LNCAP (cell line): Measurements from ENCODE around the gene RBM4.

Source experiments
- CTCF ChIP-seq: fragments of 450-650 bp; IDR thresholded peaks from 2 replicates; pipeline ENCODE4 v1.5.1; 2017; ENCODE audit warnings: mild to moderate bottlenecking

The RBM4 gene

GRCh38 chr11:66612458-66612857, 26.0 kb upstream of the RBM4 start:
- no peak for TF ChIP-seq CTCF

DNA sequence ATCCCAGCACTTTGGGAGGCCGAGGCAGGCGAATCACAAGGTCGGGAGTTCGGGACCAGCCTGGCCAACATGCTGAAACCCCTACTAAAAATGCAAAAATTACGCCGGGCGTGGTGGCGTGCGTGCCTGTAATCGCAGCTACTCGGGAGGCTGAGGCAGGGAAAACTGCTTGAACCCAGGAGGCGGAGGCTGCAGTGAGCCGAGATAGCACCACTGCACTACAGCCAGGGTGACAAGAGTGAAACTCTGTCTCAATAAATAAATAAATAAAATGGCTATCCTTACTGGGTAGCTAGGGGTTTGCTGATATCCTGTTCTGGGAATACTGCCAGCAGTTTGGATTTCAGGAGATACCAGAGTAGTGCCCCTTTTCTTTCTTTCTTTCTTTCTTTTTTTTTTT, 24.4 kb upstream of the RBM4 start:
- TF ChIP-seq CTCF: no peak

DNA sequence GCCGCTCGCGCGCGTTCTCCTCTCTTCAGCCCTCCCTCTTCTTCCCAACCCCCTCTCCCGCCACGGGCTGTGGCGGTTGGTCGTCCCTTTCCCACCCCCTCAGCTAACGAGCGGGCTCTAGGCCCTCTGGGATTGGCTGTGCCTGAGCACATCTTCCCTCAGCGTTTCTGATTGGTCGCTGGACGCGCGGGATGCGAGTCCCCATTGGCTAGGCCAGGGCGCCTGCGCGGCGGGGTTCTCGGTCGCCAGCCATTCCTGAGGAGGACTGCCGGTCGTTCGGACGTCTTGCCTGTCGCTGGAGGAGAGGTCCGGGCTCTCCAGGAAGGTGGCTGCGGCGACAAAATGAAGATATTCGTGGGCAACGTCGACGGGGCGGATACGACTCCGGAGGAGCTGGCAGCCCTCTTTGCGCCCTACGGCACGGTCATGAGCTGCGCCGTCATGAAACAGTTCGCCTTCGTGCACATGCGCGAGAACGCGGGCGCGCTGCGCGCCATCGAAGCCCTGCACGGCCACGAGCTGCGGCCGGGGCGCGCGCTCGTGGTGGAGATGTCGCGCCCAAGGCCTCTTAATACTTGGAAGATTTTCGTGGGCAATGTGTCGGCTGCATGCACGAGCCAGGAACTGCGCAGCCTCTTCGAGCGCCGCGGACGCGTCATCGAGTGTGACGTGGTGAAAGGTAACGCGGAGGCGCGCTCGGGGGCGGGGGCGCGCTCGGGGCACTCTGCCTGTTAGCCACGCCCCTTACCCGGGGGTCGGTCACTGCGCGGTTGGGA, 21.9 kb upstream of the RBM4 start, which contains the start of gene RBM14:
TSS of gene RBM14 (plus strand) at position 252 of the 776 bp plus-strand sequence. CDS start at position 343, 91 bp downstream.
- TF ChIP-seq CTCF: no peak

DNA sequence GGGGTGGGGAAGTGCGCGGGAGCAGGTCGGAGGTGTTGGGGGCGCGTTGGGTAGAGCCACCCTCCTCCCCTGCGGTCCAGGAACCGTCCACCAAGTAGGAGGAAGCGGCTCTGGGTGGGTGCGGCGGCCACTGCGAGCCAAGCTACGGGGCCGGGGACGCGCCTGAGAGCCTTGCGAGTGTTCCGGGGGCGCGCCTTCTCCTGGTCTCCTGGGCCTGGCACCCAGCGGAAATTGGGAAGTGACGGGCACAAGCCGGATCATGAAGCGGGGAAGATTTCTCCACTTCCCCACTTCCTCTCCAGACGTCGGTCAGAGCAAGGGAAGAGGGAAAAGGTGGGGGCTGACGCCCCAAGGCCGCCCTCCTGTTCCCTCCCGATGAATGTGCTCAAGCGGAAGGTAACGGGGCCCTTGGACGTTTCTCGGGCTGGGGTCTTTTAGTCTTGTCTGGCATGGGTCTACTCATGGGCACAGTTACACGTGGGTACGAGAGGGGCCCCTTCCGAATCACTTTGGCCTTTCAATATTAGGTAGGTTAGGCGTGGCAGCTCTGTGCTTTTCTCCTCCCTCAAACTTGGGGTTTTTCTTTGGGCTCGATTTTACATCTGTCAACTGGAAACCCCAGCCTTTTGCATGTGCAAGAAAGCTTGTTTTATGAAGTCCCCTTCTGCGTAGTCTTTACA, 21.2 kb upstream of the RBM4 start:
- TF ChIP-seq CTCF: no peak

GRCh38 chr11:66619080-66619554, 19.4 kb upstream of the RBM4 start:
- no peak for TF ChIP-seq CTCF

GRCh38 chr11:66624450-66624849, 14.1 kb upstream of the RBM4 start:
- TF ChIP-seq CTCF: no peak

GRCh38 chr11:66625041-66625751, 13.3 kb upstream of the RBM4 start:
- TF ChIP-seq CTCF: no peak
